GM21529 (cell line): ENCODE results near the gene GRM2.

Experiments
- ATAC-seq: cut with Tn5 transposase; IDR thresholded peaks from one replicate; pipeline ENCODE4 v1.9.1; 2021; ENCODE audit not compliant: unreplicated experiment

GRM2 gene

DNA sequence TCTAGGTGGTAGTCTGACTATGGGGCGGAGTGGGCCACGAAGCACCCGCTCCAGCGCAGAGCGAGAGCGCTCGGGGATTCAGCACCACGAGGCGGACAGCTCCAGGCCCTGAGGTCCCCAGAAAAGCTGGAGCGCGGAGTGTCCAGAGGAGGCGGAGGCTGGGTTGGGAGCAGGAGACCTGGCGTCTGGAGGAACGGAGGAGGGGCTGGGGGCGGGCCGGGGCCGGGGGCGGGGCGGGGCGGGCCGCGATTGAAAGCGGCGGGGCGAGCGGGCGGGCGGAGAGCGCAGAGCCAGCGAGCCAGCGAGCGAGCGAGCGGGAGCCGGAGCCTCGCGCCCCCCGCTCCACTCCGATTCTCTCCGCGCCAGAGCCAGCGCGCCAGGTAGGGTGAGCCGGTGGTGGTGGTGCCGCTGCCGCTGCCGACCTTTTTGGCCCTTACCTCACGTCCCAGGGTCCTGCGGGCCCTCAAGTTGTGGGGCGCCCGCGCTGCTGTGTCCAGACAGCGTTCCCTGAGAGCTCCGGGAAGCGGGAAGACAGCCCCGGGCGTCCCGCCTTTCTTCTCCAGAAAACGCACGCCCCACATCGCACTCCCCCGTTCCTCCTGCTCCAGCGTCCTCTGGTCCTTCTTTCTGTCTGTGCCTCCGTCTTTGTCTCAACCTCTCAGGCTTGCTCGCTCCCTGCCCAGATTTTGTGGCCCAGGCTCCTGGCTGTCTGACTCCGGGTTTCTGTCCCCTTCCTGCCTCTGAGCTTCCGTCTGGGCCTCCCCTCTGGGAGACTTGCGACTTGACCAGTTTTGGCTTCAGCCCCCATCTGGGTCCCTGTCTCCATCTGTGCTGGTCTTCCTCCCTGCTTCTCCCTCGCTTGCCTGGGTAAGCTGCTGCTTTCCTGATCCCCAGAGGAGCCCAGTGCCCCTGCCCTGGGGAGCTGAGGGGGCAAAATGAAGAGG, at the start of gene GRM2:
GRM2 (plus strand) TSS at position 281 of the 944 bp plus-strand sequence. CDS start 1,916 bp downstream, outside the sequence.
- ATAC-seq = no peak

DNA sequence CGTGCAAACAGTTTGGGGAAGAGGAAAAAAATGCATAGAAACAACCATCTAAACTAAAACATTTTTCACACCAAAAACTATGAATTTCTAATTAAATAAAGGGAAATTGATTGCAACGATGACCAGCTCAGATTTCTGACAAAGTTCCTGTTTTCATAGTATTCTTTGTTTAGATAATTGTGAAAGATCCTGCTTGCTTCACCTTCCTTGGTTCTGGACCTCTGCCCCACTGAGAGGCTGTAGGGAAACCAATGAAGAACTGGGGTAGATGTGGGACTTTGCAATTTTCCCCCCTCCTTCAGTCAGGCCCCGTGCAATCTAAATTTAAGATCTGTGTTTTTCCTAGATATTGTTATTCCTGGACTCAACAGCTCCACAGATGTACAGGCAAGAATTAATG, 49.6 kb upstream of the GRM2 start:
- no peak for ATAC-seq

DNA sequence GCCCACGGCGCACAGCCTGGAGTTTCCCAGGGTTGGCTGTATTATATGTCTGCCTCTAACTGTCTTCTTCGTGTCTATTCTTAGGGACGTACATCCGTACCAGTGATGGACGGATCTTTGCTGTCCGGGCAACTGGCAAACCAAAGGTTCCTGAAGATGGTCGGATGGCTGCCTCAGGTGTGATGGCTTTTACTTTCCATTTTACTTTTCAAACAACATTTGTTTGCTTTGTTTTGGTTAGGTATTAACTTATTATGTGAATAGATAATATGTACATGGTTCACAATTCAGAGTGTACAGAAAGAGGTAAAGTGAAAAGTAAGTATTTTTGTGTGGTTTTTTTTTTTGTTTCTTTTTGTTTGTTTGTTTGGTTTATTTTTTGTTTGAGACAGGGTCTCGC, 46.9 kb upstream of the GRM2 start:
- ATAC-seq = no peak

DNA sequence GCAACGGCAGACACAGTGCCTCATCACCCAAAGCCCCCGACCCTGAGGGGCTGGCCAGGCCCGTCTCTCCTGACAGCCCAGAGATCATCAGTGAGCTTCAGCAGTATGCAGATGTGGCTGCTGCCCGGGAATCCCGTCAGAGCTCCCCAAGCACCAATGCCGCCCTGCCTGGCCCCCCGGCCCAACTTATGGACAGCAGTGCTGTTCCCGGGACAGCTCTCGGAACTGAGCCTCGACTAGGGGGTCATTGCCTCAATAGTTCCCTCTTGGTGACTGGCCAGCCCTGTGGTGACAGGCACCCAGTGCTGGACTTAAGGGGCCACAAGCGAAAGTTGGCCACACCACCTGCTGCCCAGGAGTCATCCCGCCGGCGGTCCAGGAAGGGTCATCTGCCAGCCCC, 44.4 kb upstream of the GRM2 start:
- ATAC-seq = no peak

DNA sequence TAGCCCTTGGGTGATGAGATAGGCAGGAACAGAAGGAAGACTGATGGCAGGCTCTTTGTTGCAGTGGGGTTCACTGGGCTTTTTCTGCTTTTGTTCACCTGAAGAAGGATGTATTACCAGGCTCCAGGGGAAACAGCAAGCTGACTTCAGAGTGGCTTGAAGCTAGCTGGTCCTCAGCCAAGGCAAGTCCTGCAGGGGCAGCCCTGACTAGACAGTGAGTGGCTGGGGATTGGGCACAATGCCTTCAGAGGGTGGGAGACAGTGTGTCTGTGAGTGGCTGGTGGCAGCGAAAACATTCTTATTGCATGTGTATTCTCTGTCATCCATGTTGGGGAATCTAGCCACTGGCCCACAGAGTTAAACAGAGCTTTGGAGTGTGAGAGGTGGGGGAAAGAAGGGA, 38.1 kb upstream of the GRM2 start:
- ATAC-seq = no peak

DNA sequence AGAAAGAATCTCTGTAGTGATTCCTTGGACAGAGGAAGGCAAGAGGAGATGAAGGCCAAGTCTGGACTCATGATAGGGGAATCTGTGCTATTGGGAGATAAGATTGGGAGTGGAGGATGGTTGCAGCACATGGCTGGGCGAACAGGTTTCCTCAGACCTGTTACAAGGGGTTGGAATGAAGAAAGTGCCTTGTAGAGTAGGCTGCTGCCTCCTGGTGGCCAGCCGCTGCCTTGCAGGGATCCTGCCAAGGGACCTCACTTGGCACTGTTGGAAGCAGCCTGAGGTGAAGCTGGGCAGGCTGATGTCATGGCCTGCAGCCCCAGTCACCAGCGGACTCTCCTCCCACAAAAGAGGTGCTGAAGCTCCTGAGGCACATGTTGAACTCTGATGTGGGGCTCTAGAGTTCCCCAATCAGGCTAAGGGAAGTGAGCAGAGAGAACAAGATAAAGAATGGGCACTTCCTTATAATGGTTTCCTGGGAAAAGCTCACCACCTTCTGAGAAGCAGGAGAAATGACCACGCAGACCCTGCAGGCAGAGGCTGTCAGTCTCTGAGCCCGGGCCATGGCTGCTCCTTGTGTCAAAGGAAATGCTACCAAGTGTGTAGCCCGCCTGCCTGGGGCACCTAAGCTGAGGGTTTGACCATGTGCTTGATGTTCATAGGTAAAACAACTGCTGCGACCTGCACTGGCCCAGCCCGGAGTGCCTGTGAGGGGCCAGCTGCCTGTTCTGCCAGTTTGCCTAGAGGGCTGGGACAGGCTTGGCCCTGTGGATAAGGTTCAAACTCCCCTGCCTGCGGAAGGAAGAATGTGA, 37.4 kb upstream of the GRM2 start:
- no peak for ATAC-seq

DNA sequence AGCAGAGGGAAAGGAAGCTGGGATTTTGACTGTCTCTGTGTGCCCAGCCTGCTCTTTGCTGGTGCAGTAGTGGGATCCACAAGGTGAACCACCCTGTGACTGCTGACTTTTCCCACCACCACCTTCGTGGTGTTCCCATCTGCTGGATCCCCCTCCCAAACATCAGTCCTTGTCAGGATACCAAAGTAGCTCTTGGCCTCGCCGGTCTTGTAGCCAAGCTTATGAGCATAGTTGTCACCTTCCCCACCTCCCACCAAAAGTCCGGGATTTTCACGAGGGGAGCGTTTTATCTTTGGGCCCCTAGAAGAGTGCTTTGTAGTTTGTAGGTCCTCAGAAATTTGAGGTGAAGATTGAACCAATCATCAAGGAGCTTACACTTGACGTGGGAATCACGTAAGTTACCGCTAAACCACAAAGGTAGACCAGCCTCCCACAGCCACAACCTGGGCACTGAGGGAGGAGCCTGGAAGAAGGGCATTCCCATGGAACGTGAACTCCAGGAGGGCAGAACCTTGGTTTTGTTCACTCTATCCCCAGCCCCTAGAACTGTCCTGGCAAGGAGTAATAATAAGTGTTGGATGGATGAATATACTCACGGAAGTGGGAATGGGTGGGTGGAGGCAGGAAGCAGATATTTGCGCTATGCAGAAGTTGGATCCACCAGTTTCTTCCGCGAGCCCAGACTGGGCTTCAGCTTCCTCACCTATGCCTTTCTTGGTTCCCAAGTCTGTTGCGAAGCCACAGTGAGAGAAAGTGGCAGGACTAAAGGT, 36.6 kb upstream of the GRM2 start:
- no peak for ATAC-seq

DNA sequence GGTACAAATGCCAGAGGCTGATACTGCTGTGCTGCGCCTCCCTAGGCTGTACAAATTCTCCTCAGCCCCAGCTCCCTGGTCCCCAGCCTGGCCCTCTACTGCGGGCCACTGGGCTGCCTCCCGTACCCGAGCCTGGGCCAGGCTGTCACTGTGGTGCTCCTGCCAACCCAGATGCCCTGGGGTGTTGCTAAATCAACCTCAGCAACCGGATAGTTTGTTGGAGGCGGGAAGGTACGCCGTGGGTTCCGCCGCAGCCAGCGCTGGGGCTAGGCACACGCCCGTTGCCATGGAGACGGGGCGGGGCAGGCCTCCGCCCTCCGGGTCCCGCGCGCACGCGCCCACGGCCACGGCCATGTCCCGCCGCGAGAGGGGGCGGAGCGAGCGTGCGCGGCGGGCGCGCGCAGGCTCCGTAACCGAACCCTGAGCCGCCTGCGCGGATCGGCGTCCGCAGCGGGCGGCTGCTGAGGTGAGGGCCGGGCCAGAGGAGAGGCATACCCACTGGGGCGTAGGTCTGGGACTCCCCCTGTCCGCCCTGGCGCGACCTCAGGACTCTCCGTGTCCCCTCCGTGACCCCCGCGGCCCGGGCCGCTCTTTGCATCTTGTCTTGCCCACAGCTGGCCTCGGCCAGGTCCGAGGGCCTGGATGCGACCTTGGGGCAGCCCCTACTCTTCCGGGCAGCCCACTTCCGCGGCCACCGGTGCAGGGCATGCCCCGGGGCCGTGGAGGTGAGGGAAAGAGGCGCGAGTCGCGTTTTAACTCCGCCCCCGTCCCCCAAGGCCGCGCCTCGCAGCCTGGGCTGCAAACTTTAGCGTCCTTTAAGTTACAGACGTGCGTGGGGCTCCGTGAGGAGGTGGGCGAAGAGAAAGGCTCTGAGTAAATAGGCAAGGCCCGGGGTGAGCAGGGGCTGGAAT, 35.8 kb upstream of the GRM2 start, which contains the start of gene TEX264:
TEX264 (plus strand) TSS at position 430 of the 911 bp plus-strand sequence. CDS start 3,053 bp downstream, outside the sequence.
- ATAC-seq = peak; percentile 70

DNA sequence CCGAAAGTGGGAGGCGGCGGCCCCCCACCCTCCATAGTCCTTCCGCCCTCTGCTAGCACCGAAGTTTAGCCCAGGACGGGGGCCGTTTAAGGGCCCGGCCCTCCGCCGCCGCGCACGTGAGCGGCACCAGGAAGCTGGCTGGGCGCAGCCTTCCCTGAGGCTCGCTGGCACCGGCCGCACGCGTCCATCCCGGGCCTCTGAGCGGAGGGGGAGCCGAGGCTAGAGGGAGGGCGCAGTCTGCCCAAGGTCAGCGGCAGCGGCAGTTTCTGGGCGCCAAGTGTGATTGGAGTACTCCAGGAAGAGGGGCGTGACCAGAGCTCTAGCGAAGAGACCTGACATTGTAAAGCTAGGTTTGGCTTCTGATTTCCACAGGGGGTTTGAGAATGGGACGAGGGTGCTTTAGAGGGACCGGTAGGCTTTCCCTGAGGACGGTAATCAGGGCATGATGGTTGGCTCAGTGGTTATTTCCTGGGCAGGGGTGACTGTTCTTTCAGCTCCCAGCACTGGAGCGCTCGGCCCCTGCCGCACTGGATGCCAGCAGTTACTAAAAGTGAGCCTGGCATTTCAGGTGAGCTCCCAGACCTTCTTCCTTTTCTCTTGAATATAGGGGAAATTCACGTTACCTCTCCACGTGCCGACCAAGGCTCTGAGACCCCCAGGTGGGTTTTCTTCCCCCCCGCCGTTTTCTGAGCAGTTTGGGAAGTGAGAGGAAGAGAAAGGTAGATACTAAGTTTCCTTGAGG, 35.0 kb upstream of the GRM2 start:
- ATAC-seq = peak; percentile 44

DNA sequence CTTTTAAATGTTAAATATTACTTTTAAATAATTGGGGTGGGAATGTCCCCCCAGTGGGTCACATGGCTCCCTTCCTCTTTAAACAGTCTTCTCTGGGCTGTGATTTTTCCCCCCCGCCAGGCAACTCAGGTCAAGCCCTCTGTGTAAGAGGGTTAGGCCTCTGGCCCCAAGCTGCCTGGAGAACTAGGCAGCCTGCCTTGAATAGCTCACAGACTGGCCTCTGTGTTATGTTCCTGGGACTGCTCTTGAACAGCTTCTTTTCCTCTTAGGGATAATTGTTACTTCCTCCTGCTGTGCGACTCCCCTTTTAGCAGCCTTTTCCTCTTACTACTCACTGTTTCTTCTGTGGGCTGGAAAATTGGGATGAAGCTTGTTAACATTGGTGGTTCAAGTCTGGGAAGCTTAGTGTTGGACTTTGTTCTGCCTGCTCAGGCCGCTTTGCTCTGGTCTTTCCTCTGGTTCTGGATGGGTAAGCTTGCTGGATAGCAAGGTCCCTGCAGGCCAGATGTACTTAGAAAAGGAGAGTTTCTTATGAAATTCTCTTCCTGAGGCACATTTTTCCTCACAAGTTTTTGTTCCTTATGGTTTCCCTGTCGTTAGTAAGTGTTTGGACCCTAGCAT, 33.6 kb upstream of the GRM2 start:
- no peak for ATAC-seq

DNA sequence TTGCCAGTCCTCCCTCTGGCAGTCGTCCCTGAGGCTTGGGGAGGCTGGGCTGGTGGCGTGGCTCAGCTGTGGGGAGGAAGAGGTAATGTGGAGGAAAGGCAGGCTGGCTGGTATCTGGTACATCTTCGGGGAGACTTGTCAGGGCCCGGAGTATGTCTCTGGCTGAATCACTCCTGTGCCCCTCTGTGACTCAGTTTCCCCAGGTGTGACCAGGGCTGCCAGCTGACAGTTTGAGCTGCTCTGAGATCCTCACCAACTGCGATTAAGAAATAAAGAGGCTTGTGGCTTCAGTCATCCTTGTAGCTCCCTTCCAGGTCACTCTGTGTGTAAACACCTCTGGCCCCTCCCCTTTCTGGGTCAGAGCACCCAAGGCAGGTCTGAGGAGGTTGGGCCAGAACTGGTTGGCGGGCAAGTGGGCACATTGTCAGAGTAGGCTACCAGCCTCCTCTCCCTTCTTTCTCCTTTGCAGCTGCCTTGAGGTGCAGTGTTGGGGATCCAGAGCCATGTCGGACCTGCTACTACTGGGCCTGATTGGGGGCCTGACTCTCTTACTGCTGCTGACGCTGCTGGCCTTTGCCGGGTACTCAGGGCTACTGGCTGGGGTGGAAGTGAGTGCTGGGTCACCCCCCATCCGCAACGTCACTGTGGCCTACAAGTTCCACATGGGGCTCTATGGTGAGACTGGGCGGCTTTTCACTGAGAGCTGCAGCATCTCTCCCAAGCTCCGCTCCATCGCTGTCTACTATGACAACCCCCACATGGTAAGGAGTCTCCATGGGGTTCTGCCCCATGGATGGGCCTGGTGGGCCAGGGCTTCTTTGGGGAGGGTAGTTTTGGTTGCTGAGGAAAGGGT, 32.8 kb upstream of the GRM2 start:
- ATAC-seq = no peak

DNA sequence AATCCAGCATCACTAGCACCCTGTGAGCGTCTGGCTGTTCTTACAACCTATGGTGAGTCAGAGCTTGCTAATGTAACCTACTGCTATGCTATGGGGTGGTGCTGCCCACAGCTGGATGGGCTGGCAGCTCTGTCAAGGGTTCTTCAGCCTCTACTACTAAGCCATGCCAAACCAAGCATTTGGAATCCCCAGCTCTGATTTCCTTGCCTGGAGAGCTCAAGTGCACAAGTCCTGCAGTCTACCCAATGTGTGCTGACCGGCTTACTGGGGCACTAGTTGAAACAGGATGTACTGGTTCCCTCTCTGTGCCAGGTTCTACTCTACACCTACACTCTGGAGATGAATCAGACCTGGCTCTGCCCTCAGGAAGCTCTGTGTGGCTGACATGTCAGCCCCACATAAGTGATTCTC, 31.7 kb upstream of the GRM2 start:
- no peak for ATAC-seq

DNA sequence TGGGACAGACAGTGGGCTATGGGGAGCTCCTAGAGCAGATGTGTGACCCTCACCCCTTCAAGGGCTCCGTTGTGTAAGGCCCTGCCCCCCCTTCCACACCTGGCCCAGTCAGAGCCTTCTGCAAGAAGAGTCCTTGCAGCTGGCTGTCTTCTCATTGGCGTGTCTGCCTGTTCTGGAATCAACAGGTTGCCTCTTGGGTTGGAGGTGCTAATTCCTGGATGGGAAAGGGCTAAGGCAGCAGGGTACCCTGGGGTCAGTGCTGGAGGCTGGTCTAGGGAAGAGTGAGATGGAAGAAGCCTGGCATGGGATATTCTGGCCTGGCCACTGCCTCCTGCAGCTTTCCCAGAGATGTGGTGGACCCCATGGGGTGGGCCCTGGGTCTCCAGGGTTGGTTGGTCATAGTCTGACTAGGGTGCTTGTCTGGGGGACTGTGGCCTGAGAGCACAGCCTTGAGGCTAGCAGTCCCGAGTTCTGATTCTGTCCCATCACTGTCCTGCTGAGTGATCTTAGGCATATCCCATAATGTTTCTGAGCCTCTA, 30.7 kb upstream of the GRM2 start:
- ATAC-seq = no peak

DNA sequence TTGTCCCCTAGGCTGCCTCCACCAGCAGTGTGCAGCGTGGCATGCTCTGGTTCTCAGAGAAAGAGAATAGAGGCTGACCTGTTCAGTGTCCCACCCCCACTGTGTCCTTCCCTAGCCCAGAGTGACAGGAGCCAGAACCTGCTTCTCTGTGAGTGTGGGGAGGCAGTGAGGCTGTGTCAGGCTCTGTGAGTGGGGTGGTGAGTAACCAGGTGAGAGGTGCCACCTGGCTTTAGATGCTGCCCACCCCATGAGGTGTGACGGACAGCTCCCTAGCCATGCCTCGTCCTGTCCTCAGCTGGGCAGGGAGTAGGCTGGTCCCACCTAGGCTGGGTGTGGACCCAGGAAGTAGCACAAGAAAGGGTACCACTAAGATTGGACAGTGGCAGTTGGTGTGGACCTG, 29.5 kb upstream of the GRM2 start:
- ATAC-seq = no peak

DNA sequence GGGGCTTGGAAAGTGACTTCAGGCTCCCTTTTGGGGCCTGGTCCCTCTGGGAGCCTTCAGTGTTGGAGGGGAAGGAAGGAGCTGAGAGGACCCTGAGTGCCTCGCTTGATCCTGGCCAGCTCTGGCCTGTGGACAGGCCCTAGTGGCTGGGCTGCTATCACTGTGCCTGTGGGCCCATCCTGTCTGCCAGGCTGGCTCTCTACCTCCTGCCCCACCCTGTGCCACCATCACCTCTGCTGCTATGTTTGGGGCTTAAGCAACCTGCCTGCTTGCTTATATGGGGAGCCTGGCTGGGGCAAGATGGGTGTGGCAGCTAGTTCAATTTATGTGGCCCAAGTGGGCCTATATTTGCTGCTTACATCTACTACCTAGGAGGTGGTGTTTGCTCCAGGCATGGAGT, 28.7 kb upstream of the GRM2 start:
- no peak for ATAC-seq

DNA sequence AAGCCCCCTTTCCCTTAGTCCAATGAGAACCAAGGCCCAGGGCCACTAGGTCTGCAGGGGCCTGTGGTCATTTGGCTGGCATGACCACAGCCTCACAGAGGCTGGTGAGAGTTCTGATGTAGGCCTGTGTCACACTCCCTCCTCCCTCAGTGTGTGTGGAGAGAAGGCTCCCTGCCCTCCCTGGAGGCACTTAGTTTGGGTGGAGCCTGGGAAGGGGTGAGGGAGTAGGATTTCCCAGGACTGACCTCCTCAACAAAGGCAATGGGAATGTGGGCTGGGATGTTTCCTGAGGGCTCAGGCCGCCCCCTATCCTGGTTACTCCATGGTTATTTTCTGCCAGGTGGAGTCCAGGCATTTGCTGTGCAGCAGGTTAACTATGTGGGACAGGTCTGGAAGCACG, 28.2 kb upstream of the GRM2 start:
- ATAC-seq = no peak

DNA sequence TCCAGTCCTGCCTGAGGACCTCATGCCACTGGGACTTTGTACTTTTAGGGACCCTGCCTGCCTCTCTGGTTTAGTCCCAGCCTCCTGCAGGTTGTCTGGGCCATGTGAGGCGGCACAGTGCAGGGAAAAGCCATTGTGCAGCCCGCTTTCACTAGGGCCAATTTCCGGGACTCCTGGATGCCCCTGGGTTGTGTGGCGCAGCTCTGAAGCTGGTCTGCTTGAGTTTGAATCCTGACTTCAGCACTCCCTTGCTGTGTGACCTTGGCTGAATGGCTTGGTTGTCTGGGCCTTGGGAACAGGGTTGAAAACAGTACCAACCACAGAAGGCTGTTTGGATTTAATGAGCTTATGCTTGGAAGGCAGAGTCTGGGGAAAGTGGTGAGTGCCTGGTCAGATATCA, 27.6 kb upstream of the GRM2 start:
- ATAC-seq = no peak

DNA sequence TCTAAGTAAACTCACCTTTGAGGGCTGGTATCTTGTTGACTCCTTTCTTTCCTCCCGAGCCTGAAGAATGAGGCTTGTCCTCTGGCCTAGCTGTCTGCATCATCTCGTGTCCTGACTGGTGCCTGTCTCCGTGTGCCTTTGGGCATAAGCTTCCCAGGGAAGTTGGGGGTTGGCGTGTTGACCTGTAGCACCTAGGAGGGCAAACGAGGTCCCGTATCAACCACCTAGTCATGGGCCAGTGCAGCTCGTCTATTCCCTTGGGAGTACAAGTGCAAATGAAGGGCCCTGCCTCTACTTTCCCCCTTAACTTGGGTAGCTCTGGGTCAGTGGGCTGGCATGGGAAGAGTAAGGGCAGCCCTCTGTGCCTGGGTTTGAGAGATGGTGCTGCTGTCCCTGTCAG, 27.1 kb upstream of the GRM2 start:
- no peak for ATAC-seq
